NCI-H510A treated with DMSO at 0.1 percent for 48 hours (cell line): ENCODE data around the gene KRTAP5-5.
"Not testable (repeated sequence)": the region's sequence is repeated elsewhere in the genome, so short reads cannot be mapped to it uniquely, and the experiment has no call there.

Experiments used
- DNase-seq: peaks from one replicate; lab custom pipeline; 2025; lab: John Stamatoyannopoulos, UW

KRTAP5-5 gene

GRCh38 chr11:1629326-1630185 lies at the start of gene KRTAP5-5:
KRTAP5-5 (plus strand) TSS chr11:1629775; CDS start chr11:1629841, 66 bp downstream.
- DNase-seq, result no peak

- DNase-seq, result no peak
These were observed 47.6 kb upstream of the KRTAP5-5 start for GRCh38 chr11:1581976-1582375.

GRCh38 chr11:1582909-1583308 lies 46.7 kb upstream of the KRTAP5-5 start:
- not testable (repeated sequence) for DNase-seq

- not testable (repeated sequence) for DNase-seq
These were observed 44.8 kb upstream of the KRTAP5-5 start, which contains the start of gene KRTAP5-1 for GRCh38 chr11:1584661-1585370. KRTAP5-1 (minus strand) TSS chr11:1585283; CDS start chr11:1585249, 34 bp downstream.

- DNase-seq, result no peak
These were observed 42.9 kb upstream of the KRTAP5-5 start for GRCh38 chr11:1586699-1587098.

- DNase-seq, result not testable (repeated sequence)
These were observed 40.2 kb upstream of the KRTAP5-5 start for GRCh38 chr11:1589191-1589963.

- DNase-seq, result no peak
These were observed 39.6 kb upstream of the KRTAP5-5 start for GRCh38 chr11:1589996-1590395.

GRCh38 chr11:1592628-1593027 lies 36.9 kb upstream of the KRTAP5-5 start:
- no peak for DNase-seq

- not testable (repeated sequence) for DNase-seq
These were observed 33.5 kb upstream of the KRTAP5-5 start for GRCh38 chr11:1595994-1596575.

GRCh38 chr11:1596576-1597121 lies 32.9 kb upstream of the KRTAP5-5 start:
- DNase-seq, result not testable (repeated sequence)

GRCh38 chr11:1597331-1597993 lies 32.1 kb upstream of the KRTAP5-5 start:
- DNase-seq, result no peak

- no peak for DNase-seq
These were observed 31.6 kb upstream of the KRTAP5-5 start, which contains the start of gene KRTAP5-2 for GRCh38 chr11:1597994-1598380. KRTAP5-2 (minus strand) TSS chr11:1598294; CDS start chr11:1598250, 44 bp downstream.

- DNase-seq, result not testable (repeated sequence)
These were observed 31.2 kb upstream of the KRTAP5-5 start for GRCh38 chr11:1598406-1598805.

GRCh38 chr11:1598816-1599215 lies 30.8 kb upstream of the KRTAP5-5 start:
- DNase-seq, result no peak

- no peak for DNase-seq
These were observed 28.9 kb upstream of the KRTAP5-5 start for GRCh38 chr11:1600626-1601025.

GRCh38 chr11:1601663-1602062 lies 27.9 kb upstream of the KRTAP5-5 start:
- not testable (repeated sequence) for DNase-seq

GRCh38 chr11:1603629-1604028 lies 25.9 kb upstream of the KRTAP5-5 start:
- DNase-seq, result no peak

- no peak for DNase-seq
These were observed 25.4 kb upstream of the KRTAP5-5 start for GRCh38 chr11:1604181-1604580.

GRCh38 chr11:1604711-1605110 lies 24.9 kb upstream of the KRTAP5-5 start:
- DNase-seq, result no peak

- DNase-seq, result not testable (repeated sequence)
These were observed 23.7 kb upstream of the KRTAP5-5 start for GRCh38 chr11:1605923-1606322.
